ENCODE results near the gene MRC1.

DNA sequence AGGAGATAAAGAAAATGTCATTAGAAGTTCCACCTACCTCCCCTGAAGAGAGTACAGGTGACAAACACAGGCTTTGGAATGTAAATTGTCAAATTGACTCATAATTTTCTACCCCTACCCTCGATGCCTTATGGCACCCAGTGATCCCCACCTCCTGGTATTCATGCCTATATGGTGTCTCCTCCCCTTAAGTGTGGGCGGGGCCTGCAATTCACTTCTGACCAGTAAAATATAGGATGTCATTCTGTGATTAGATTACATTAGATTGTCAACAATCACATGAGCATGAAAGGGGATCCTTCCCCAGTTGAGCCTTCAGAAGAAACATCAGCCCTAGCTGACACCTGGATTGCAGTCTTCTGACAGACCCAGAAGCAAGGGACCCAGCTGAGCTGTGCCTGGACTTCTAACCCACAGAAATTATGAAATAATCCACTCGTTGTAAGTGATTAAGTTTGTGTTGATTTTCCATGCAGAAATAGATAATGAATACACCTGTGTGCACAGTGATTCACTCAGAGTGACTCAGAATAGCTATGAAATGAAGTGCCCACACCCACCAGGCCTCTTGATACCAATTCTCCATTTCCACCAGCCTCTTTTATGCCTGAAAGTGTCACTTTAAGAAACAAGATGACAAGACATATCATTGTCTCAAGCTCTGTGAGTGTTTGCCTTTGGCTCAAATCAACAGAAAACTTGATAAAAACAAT, 134.0 kb downstream of the MRC1 start:
- TF ChIP-seq POLR2A (IDR thresholded peaks at IDR 0.05), result no peak
- TF ChIP-seq, protein P1, sequence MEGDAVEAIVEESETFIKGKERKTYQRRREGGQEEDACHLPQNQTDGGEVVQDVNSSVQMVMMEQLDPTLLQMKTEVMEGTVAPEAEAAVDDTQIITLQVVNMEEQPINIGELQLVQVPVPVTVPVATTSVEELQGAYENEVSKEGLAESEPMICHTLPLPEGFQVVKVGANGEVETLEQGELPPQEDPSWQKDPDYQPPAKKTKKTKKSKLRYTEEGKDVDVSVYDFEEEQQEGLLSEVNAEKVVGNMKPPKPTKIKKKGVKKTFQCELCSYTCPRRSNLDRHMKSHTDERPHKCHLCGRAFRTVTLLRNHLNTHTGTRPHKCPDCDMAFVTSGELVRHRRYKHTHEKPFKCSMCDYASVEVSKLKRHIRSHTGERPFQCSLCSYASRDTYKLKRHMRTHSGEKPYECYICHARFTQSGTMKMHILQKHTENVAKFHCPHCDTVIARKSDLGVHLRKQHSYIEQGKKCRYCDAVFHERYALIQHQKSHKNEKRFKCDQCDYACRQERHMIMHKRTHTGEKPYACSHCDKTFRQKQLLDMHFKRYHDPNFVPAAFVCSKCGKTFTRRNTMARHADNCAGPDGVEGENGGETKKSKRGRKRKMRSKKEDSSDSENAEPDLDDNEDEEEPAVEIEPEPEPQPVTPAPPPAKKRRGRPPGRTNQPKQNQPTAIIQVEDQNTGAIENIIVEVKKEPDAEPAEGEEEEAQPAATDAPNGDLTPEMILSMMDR (IDR thresholded peaks at IDR 0.05), result no peak
- TF ChIP-seq POLR2AphosphoS5 (IDR thresholded peaks at IDR 0.05), result no peak
